HEK293 (cell line): ENCODE measurements around the gene CENATAC.

ENCODE experiments used
- BCL11A ChIP-seq: fragments of 450-650 bp; formaldehyde crosslinking; IDR thresholded peaks from 2 replicates; pipeline ENCODE4 v1.5.1; 2016; ENCODE audit warnings: low read depth, missing biosample characterization, missing genetic modification characterization
- CTCF ChIP-seq: fragments of 450-650 bp; formaldehyde crosslinking; IDR thresholded peaks from 2 replicates; pipeline ENCODE4 v1.5.1; 2016; ENCODE audit warnings: missing biosample characterization, missing genetic modification characterization
- HOXC10 ChIP-seq: sonication (generic); formaldehyde crosslinking; IDR thresholded peaks from 2 replicates; pipeline ENCODE4 v1.8.1; 2023; ENCODE audit warnings: mild to moderate bottlenecking, missing genetic modification reagents
- REST ChIP-seq: fragments of 450-650 bp; formaldehyde crosslinking; IDR thresholded peaks from 2 replicates; pipeline ENCODE4 v1.5.1; 2016; ENCODE audit warnings: missing biosample characterization, missing genetic modification characterization
- TCF7L2 ChIP-seq: IDR thresholded peaks from 2 replicates; pipeline ENCODE4 v1.6.1; 2011; ENCODE audit warnings: low read depth, mild to moderate bottlenecking, inconsistent platforms, low read length, moderate library complexity, borderline replicate concordance
- YY1 ChIP-seq: fragments of 450-650 bp; formaldehyde crosslinking; IDR thresholded peaks from 2 replicates; pipeline ENCODE4 v1.5.1; 2018; ENCODE audit warnings: missing biosample characterization, missing genetic modification characterization
- ZBTB26 ChIP-seq: fragments of 450-650 bp; formaldehyde crosslinking; optimal IDR thresholded peaks from 2 replicates; pipeline ENCODE3; 2016; ENCODE audit warnings: missing biosample characterization, mild to moderate bottlenecking, missing genetic modification characterization
- ZFP41 ChIP-seq: fragments of 450-650 bp; formaldehyde crosslinking; IDR thresholded peaks from 2 replicates; pipeline ENCODE4 v1.5.1; 2016; ENCODE audit warnings: missing biosample characterization, missing genetic modification characterization, borderline replicate concordance
- ZNF174 ChIP-seq: fragments of 450-650 bp; formaldehyde crosslinking; IDR thresholded peaks from 2 replicates; pipeline ENCODE4 v1.5.0; 2017; ENCODE audit warnings: missing biosample characterization, mild to moderate bottlenecking, missing genetic modification characterization
- ZNF175 ChIP-seq: fragments of 450-650 bp; formaldehyde crosslinking; IDR thresholded peaks from 2 replicates; pipeline ENCODE4 v1.5.1; 2016; ENCODE audit warnings: missing biosample characterization, missing genetic modification characterization
- ZSCAN5A ChIP-seq: fragments of 450-650 bp; formaldehyde crosslinking; IDR thresholded peaks from 2 replicates; pipeline ENCODE4 v1.5.1; 2016; ENCODE audit warnings: missing biosample characterization, missing genetic modification characterization
- ZXDB ChIP-seq: fragments of 450-650 bp; formaldehyde crosslinking; IDR thresholded peaks from 2 replicates; pipeline ENCODE4 v1.5.1; 2016; ENCODE audit warnings: missing biosample characterization, missing genetic modification characterization

DNA sequence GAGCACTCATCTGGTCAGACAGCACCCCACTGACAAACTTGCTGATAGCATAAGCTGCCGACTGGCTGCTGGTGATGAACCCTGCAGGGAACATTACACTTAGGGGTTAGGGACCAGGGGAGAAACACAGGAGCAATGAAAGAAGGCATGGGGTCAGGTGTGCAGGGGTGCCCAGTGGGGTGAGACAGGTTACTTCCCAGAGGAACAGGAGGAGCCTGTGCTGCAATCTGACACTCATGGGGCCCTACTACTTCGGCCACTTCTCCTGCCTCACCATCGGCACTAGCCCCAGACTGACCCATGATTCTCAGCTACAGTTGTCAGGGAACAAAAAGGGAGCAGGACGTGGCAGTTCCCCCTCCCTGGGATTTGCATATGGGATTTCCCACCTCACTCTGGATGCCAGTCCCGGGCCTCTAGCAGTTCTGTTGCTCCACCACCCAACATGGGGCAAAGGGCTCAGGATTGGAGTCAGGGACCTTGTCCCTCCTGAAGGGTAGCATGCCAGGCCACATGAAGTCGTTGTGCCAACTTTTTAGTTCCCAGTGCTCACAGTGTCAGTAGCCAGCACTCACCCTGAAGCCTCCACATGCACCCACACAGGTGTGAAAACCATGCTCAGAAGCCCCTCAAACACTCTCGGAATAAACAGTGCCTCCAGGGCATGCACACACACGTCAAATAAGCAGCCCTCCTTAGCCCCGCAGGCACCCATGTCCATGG is 30.6 kb downstream of the CENATAC start:
- TF ChIP-seq BCL11A (tag by site-specific recombination), result no peak
- TF ChIP-seq ZBTB26 (tag by site-specific recombination), result no peak
- no peak for TF ChIP-seq ZSCAN5A (tag by site-specific recombination)
- TF ChIP-seq YY1 (tag by site-specific recombination), result no peak
- TF ChIP-seq CTCF (tag by site-specific recombination), result no peak
- no peak for TF ChIP-seq ZFP41 (tag by site-specific recombination)
- TF ChIP-seq REST (tag by site-specific recombination), result no peak
- no peak for TF ChIP-seq ZNF175
- no peak for TF ChIP-seq ZXDB (tag by site-specific recombination)
- TF ChIP-seq ZNF174, result no peak
- no peak for TF ChIP-seq HOXC10 (CRISPR knock-in tag)
- no peak for TF ChIP-seq TCF7L2
